C4-2B (cell line): Measurements from ENCODE around the gene LARP4.

Source experiments
- ZFX ChIP-seq: fragments of 450-650 bp; IDR thresholded peaks from 2 replicates; pipeline ENCODE4 v1.6.1; 2017
- TF ChIP-seq, protein P1 (sequence below): fragments of 450-650 bp; conservative IDR thresholded peaks from 2 replicates; pipeline ENCODE4 v1.5.1; 2017; ENCODE audit warnings: mild to moderate bottlenecking

DNA sequence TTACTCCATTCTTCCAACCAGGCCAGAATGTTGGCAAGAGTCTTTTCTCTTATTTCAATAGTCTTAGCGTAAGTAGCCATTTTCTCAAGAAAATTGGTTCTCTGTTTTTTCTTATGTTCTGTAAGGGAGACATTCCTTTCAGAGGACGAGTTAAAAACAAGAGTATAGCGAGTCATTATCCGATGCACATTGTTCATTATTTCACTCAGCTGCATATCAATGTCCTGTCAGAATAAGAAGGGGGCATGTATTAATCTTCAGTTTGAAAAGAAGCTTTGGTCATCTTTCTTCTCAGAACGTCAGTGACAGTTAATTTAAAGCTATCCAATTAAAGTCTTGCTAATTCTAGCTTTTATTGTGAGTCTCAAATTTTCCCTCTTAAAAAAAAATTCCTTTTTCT is 37.5 kb upstream of the LARP4 start:
- TF ChIP-seq, protein P1, sequence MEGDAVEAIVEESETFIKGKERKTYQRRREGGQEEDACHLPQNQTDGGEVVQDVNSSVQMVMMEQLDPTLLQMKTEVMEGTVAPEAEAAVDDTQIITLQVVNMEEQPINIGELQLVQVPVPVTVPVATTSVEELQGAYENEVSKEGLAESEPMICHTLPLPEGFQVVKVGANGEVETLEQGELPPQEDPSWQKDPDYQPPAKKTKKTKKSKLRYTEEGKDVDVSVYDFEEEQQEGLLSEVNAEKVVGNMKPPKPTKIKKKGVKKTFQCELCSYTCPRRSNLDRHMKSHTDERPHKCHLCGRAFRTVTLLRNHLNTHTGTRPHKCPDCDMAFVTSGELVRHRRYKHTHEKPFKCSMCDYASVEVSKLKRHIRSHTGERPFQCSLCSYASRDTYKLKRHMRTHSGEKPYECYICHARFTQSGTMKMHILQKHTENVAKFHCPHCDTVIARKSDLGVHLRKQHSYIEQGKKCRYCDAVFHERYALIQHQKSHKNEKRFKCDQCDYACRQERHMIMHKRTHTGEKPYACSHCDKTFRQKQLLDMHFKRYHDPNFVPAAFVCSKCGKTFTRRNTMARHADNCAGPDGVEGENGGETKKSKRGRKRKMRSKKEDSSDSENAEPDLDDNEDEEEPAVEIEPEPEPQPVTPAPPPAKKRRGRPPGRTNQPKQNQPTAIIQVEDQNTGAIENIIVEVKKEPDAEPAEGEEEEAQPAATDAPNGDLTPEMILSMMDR: no peak
- TF ChIP-seq ZFX: no peak
